Measurements from ENCODE around the gene ANLN. TPM values are rescaled to one million over a fixed set of nuclear protein-coding genes. Genes with fewer than 3 reads are reported as not detected.

The ANLN gene
- total RNA-seq, 4 donors from 2014 or later, result 2.9 to 7.5 (median 6.0) TPM

GRCh38 chr7:36472141-36472729 is 82.6 kb downstream of the ANLN start:
- no peak for TF ChIP-seq CTCF (IDR thresholded peaks at IDR 0.05; ENCODE audit: low read depth)

- TF ChIP-seq CTCF (IDR thresholded peaks at IDR 0.05; ENCODE audit: low read depth), result no peak
Measured at GRCh38 chr7:36473454-36474282, 84.0 kb downstream of the ANLN start.

- no peak for TF ChIP-seq CTCF (IDR thresholded peaks at IDR 0.05; ENCODE audit: low read depth)
Measured at GRCh38 chr7:36474283-36475010, 84.8 kb downstream of the ANLN start.

GRCh38 chr7:36475011-36475342 is 85.3 kb downstream of the ANLN start:
- no peak for TF ChIP-seq CTCF (IDR thresholded peaks at IDR 0.05; ENCODE audit: low read depth)

- no peak for TF ChIP-seq CTCF (IDR thresholded peaks at IDR 0.05; ENCODE audit: low read depth)
Measured at GRCh38 chr7:36475381-36475780, 85.7 kb downstream of the ANLN start.

- TF ChIP-seq CTCF (IDR thresholded peaks at IDR 0.05; ENCODE audit: low read depth), result no peak
Measured at GRCh38 chr7:36478745-36479144, 89.1 kb downstream of the ANLN start.

- no peak for TF ChIP-seq CTCF (IDR thresholded peaks at IDR 0.05; ENCODE audit: low read depth)
Measured at GRCh38 chr7:36484265-36484664, 94.6 kb downstream of the ANLN start.

Data from subcutaneous adipose tissue (tissue), 4 donors.